SK-N-SH (cell line): ENCODE measurements around the gene EHD3. TPM values are rescaled to one million over a fixed set of nuclear protein-coding genes. Genes with fewer than 3 reads are reported as not detected.

Experiments
- CTCF ChIA-PET: fragments of 300-600, 350-600 bp; formaldehyde crosslinking; extraction: SDS; loops from one replicate; lab custom pipeline; 2021; lab: Yijun Ruan, JAX
- POLR2A ChIA-PET: fragments of 350-600 bp; sonication (Branson Sonifier 250); formaldehyde crosslinking; extraction: SDS; loops from one replicate; lab custom pipeline; 2020; ENCODE audit warnings: antibody characterized with exemption, inconsistent platforms; lab: Yijun Ruan, JAX
- DNase-seq: peaks from one replicate; pipeline ENCODE4 v3.0.0; 2012
- H2AFZ ChIP-seq: fragments of 200-600 bp; sonication (generic); 2 replicates; pipeline ENCODE4 v1.8.1; 2016; ENCODE audit warnings: antibody characterized with exemption, mild to moderate bottlenecking, low read depth
- H3F3A ChIP-seq: fragments of 200-600 bp; sonication (generic); replicated peaks from 2 replicates; pipeline ENCODE3; 2016; ENCODE audit warnings: antibody characterized with exemption, mild to moderate bottlenecking; ENCODE audit not compliant: insufficient read depth
- H3K27ac ChIP-seq, 2 experiments: fragments of 200-500 bp in 1 of 2; fragments of 200-600 bp in 1 of 2; sonication (Bioruptor generic) in 1 of 2; sonication (generic), shearing (Covaris generic) in 1 of 2; 2 replicates each; pipeline versions ENCODE4 v1.5.1 to v1.6.1; 2014 to 2016; ENCODE audit warnings: low read depth in 2 of 2, inconsistent platforms in 1 of 2, low read length in 1 of 2, mild to moderate bottlenecking in 1 of 2, mixed read lengths in 1 of 2
- H3K27me3 ChIP-seq: fragments of 200-600 bp; sonication (generic), shearing (Covaris generic); 2 replicates; pipeline ENCODE4 v1.6.1; 2016; ENCODE audit warnings: mixed run types; ENCODE audit not compliant: insufficient read depth
- H3K36me3 ChIP-seq, 2 experiments: fragments of 200-500 bp in 1 of 2; fragments of 200-600 bp in 1 of 2; sonication (Bioruptor generic) in 1 of 2; sonication (generic) in 1 of 2; replicated peaks in 1 of 2; 2 replicates each; pipeline versions ENCODE3 to v1.5.1; 2014 to 2016; ENCODE audit warnings: low read length in 1 of 2, mild to moderate bottlenecking in 1 of 2; ENCODE audit not compliant: insufficient read depth in 2 of 2, control insufficient read depth in 1 of 2
- H3K4me1 ChIP-seq, 2 experiments: fragments of 200-500 bp in 1 of 2; fragments of 200-600 bp in 1 of 2; sonication (Bioruptor generic) in 1 of 2; sonication (generic), shearing (Covaris generic) in 1 of 2; 2 replicates each; pipeline versions ENCODE4 v1.5.1 to v1.6.1; 2014 to 2016; ENCODE audit warnings: low read depth in 1 of 2, low read length in 1 of 2, mixed run types in 1 of 2; ENCODE audit not compliant: insufficient read depth in 2 of 2, control insufficient read depth in 1 of 2
- H3K4me2 ChIP-seq: fragments of 200-600 bp; sonication (generic), shearing (Covaris generic); 2 replicates; pipeline ENCODE4 v1.6.1; 2017; ENCODE audit warnings: mixed run types
- H3K4me3 ChIP-seq, 2 experiments: fragments of 200-500 bp in 1 of 2; fragments of 200-600 bp in 1 of 2; sonication (Bioruptor generic) in 1 of 2; sonication (generic), shearing (Covaris generic) in 1 of 2; 2 replicates each; pipeline versions ENCODE4 v1.5.1 to v1.8.1; 2014 to 2016; ENCODE audit warnings: low read depth in 2 of 2, inconsistent platforms in 1 of 2, low read length in 1 of 2, mild to moderate bottlenecking in 1 of 2, mixed read lengths in 1 of 2, moderate library complexity in 1 of 2
- H3K79me2 ChIP-seq: fragments of 200-600 bp; sonication (generic); 2 replicates; pipeline ENCODE4 v1.8.1; 2017; ENCODE audit warnings: mild to moderate bottlenecking; ENCODE audit not compliant: insufficient read depth
- H3K9ac ChIP-seq: fragments of 200-600 bp; sonication (generic); 2 replicates; pipeline ENCODE4 v1.6.1; 2017; ENCODE audit warnings: mixed run types
- H3K9me2 ChIP-seq: fragments of 200-600 bp; sonication (generic); 2 replicates; pipeline ENCODE4 v1.6.1; 2017; ENCODE audit warnings: mixed run types
- H3K9me3 ChIP-seq: fragments of 200-600 bp; sonication (generic); 2 replicates; pipeline ENCODE4 v1.6.1; 2017; ENCODE audit warnings: mixed run types, mild to moderate bottlenecking, moderate library complexity
- H4K20me1 ChIP-seq: fragments of 200-600 bp; sonication (generic); 2 replicates; pipeline ENCODE4 v1.6.1; 2017; ENCODE audit warnings: mild to moderate bottlenecking, mixed run types; ENCODE audit not compliant: insufficient read depth
- CHD2 ChIP-seq: fragments of 150-350 bp; IDR thresholded peaks from 2 replicates; pipeline ENCODE4 v1.6.1; 2018; ENCODE audit warnings: low read length; ENCODE audit not compliant: partially characterized antibody
- ELF1 ChIP-seq: IDR thresholded peaks from 2 replicates; pipeline ENCODE4 v1.4.0; 2012
- FOSL2 ChIP-seq: IDR thresholded peaks from 2 replicates; pipeline ENCODE4 v1.4.0; 2012; ENCODE audit warnings: low read depth, mild to moderate bottlenecking, moderate library complexity, borderline replicate concordance
- FOXM1 ChIP-seq: IDR thresholded peaks from 2 replicates; pipeline ENCODE4 v1.4.0; 2012; ENCODE audit warnings: low read depth, mild to moderate bottlenecking
- GATA2 ChIP-seq: sonication (generic); formaldehyde crosslinking; IDR thresholded peaks from 2 replicates; pipeline ENCODE4 v1.5.0; 2020; ENCODE audit warnings: mild to moderate bottlenecking, missing genetic modification reagents
- JUND ChIP-seq: IDR thresholded peaks from 2 replicates; pipeline ENCODE4 v1.4.0; 2012
- MEF2A ChIP-seq: IDR thresholded peaks from 2 replicates; pipeline ENCODE4 v1.4.0; 2012; ENCODE audit warnings: low read depth, borderline replicate concordance
- MXI1 ChIP-seq: IDR thresholded peaks from 2 replicates; pipeline ENCODE4 v1.6.1; 2012; ENCODE audit warnings: mild to moderate bottlenecking, low read depth, low read length, improper control_type of control experiment
- NFIC ChIP-seq: IDR thresholded peaks from 2 replicates; pipeline ENCODE4 v1.4.0; 2012; ENCODE audit warnings: borderline replicate concordance
- PBX3 ChIP-seq: IDR thresholded peaks from 2 replicates; pipeline ENCODE4; 2012
- POLR2AphosphoS5 ChIP-seq: IDR thresholded peaks from 2 replicates; pipeline ENCODE4 v1.6.1; 2012; ENCODE audit warnings: low read depth, low read length
- REST ChIP-seq: IDR thresholded peaks from 2 replicates; pipeline ENCODE4 v1.6.1; 2012; ENCODE audit warnings: mild to moderate bottlenecking, low read depth, low read length, moderate library complexity
- SMC3 ChIP-seq: IDR thresholded peaks from 2 replicates; pipeline ENCODE4 v1.6.1; 2012; ENCODE audit warnings: low read depth, low read length, improper control_type of control experiment
- TAF1 ChIP-seq: IDR thresholded peaks from 2 replicates; pipeline ENCODE4 v1.6.1; 2012; ENCODE audit warnings: low read depth, mild to moderate bottlenecking, low read length, moderate library complexity, borderline replicate concordance
- TCF12 ChIP-seq: IDR thresholded peaks from 2 replicates; pipeline ENCODE4 v1.4.0; 2012
- TEAD4 ChIP-seq: IDR thresholded peaks from 2 replicates; pipeline ENCODE4 v1.4.0; 2012; ENCODE audit warnings: mild to moderate bottlenecking, borderline replicate concordance; ENCODE audit not compliant: insufficient read depth
- USF2 ChIP-seq: fragments of 150-350 bp; IDR thresholded peaks from 2 replicates; pipeline ENCODE4 v1.6.1; 2017; ENCODE audit warnings: antibody characterized with exemption, low read length, low read depth, borderline replicate concordance
- YY1 ChIP-seq: IDR thresholded peaks from 2 replicates; pipeline ENCODE4 v1.4.0; 2012; ENCODE audit warnings: low read depth, mild to moderate bottlenecking
- WGBS: methylation state at CpG from one replicate; pipeline ENCODE4 v1.1.6; 2017; ENCODE audit warnings: low lambda C conversion rate; 5-methylcytosine and 5-hydroxymethylcytosine counted together
- polyA plus RNA-seq, 3 experiments: library from polyadenylated mRNA; depleted of rRNA; stranded (reverse); fragments of >200 nt; gene quantifications; 2 replicates each; pipeline ENCODE4 v1.2.3, GENCODE V29; 2012
- TF ChIP-seq, protein P1 (sequence below): IDR thresholded peaks from 2 replicates; pipeline ENCODE4 v1.4.0; 2012; ENCODE audit warnings: low read depth, borderline replicate concordance
- TF ChIP-seq, protein P2 (sequence below): IDR thresholded peaks from 2 replicates; pipeline ENCODE4 v1.4.0; 2012; ENCODE audit warnings: low read depth

The EHD3 gene
- polyA plus RNA-seq, 1 of the 3 experiments (the other 2 are of a cell fraction): 45.4 TPM

- no peak overlapping the region for H3K9ac ChIP-seq
- no peaks in the 10 kb centered on the region for H3F3A ChIP-seq
- no peak overlapping the region for H3K27ac ChIP-seq
- no peaks in the 10 kb centered on the region for H3K27me3 ChIP-seq
- no peak for DNase-seq
- H3K4me3 ChIP-seq: no peak overlapping the region
- no peak overlapping the region for H2AFZ ChIP-seq
- no peaks in the 10 kb centered on the region for H3K9me2 ChIP-seq
- CTCF ChIA-PET: interaction anchor here (1.1 to 12.4 kb wide), 4 partner anchors 8 to 101 kb away, joined by 3 to 185 read pairs (median 12); no protein-coding TSS in a partner anchor
- H3K36me3 ChIP-seq: peaks cover 0 to 2% of the 10 kb centered on the region in 2 experiments
- peaks cover 25% of the 10 kb centered on the region for H3K79me2 ChIP-seq
- 69% methylated on average over 15 of the region's 15 CpGs for WGBS
- H3K9me3 ChIP-seq: no peaks in the 10 kb centered on the region
- H3K4me2 ChIP-seq: no peak overlapping the region
- peaks cover 11 to 27% of the 10 kb centered on the region in 2 experiments; a peak in 3 of 4 replicates for H3K4me1 ChIP-seq
- H4K20me1 ChIP-seq: peaks cover 11% of the 10 kb centered on the region
- TF ChIP-seq JUND: no peak
- TF ChIP-seq, all 33 proteins: peak for 0
- POLR2A ChIA-PET: no interaction called here
These were observed 2.2 kb upstream of the EHD3 start for GRCh38 chr2:31231571-31232302.

GRCh38 chr2:31232586-31232985, 1.4 kb upstream of the EHD3 start:
- H3K9ac ChIP-seq: no peak overlapping the region
- 82% methylated on average over 4 of the region's 4 CpGs for WGBS
- no peaks in the 10 kb centered on the region for H3F3A ChIP-seq
- H2AFZ ChIP-seq: no peak overlapping the region
- peaks cover 2 to 3% of the 10 kb centered on the region in 2 experiments for H3K36me3 ChIP-seq
- POLR2A ChIA-PET: no interaction called here
- H3K27ac ChIP-seq: no peak overlapping the region
- no peaks in the 10 kb centered on the region for H3K27me3 ChIP-seq
- no peaks in the 10 kb centered on the region for H3K9me2 ChIP-seq
- TF ChIP-seq TEAD4 (no peak), TCF12 (no peak), FOXM1 (no peak), USF2 (no peak), MEF2A (no peak), YY1 (no peak), NFIC (no peak), SMC3 (no peak), MXI1 (no peak), GATA2 (CRISPR knock-in tag) (no peak), FOSL2 (no peak), TAF1 (no peak), PBX3 (no peak), ELF1 (no peak), REST (no peak), POLR2AphosphoS5 (no peak), CHD2 (no peak)
- TF ChIP-seq, protein P1, sequence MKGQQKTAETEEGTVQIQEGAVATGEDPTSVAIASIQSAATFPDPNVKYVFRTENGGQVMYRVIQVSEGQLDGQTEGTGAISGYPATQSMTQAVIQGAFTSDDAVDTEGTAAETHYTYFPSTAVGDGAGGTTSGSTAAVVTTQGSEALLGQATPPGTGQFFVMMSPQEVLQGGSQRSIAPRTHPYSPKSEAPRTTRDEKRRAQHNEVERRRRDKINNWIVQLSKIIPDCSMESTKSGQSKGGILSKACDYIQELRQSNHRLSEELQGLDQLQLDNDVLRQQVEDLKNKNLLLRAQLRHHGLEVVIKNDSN: no peak
- TF ChIP-seq, protein P2, sequence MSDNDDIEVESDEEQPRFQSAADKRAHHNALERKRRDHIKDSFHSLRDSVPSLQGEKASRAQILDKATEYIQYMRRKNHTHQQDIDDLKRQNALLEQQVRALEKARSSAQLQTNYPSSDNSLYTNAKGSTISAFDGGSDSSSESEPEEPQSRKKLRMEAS: no peak
- peaks cover 11 to 30% of the 10 kb centered on the region in 2 experiments; a peak in 3 of 4 replicates for H3K4me1 ChIP-seq
- H3K4me3 ChIP-seq: no peak overlapping the region
- H3K79me2 ChIP-seq: peaks cover 32% of the 10 kb centered on the region
- H3K9me3 ChIP-seq: no peaks in the 10 kb centered on the region
- H3K4me2 ChIP-seq: no peak overlapping the region
- H4K20me1 ChIP-seq: peaks cover 17% of the 10 kb centered on the region
- CTCF ChIA-PET: interaction anchor here (1.1 to 12.4 kb wide), 13 partner anchors 9 to 1068 kb away, joined by 3 to 185 read pairs (median 9); no protein-coding TSS in a partner anchor
- DNase-seq: no peak
